Uterus (tissue), 2 donors: Measurements from ENCODE around the gene RAD50.

Experiments
- POLR2A ChIP-seq, 2 donors: fragments of 450-650 bp; IDR thresholded peaks; one replicate each; pipeline ENCODE4 v1.6.1; 2016; ENCODE audit warnings: antibody characterized with exemption in 2 of 2, mild to moderate bottlenecking in 1 of 2, moderate library complexity in 1 of 2
- TF ChIP-seq, protein P1 (sequence below), 4 experiments: fragments of 200-600 bp in 2 of 4; fragments of 450-650 bp in 2 of 4; sonication (generic) in 2 of 4; IDR thresholded peaks; one replicate each; pipeline ENCODE4 v1.5.1; 2016 to 2019; ENCODE audit warnings: antibody characterized with exemption in 4 of 4, mild to moderate bottlenecking in 2 of 4, moderate library complexity in 1 of 4

DNA sequence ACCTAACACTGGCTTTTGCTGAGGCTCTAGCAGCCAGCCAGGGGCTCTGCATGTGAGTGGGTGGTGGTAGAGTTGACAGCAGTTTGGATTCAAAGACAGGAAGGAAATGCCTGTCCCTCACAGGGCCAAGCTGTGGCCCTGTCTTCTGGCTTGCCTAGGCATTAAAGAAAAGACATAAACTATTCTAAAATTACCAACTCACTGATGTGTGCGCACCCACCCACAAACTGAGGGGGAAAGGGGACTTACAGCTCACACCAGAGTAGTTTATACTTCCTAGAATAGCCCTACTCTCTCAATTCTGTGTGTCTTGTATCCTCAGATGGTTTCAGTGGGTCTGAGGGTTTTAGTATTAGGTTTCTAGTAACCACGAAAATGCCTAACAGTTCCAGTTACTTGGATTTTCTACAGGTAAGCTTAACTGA lies 82.9 kb downstream of the RAD50 start:
- TF ChIP-seq POLR2A (IDR thresholded peaks at IDR 0.05), result no peak
- TF ChIP-seq, protein P1, sequence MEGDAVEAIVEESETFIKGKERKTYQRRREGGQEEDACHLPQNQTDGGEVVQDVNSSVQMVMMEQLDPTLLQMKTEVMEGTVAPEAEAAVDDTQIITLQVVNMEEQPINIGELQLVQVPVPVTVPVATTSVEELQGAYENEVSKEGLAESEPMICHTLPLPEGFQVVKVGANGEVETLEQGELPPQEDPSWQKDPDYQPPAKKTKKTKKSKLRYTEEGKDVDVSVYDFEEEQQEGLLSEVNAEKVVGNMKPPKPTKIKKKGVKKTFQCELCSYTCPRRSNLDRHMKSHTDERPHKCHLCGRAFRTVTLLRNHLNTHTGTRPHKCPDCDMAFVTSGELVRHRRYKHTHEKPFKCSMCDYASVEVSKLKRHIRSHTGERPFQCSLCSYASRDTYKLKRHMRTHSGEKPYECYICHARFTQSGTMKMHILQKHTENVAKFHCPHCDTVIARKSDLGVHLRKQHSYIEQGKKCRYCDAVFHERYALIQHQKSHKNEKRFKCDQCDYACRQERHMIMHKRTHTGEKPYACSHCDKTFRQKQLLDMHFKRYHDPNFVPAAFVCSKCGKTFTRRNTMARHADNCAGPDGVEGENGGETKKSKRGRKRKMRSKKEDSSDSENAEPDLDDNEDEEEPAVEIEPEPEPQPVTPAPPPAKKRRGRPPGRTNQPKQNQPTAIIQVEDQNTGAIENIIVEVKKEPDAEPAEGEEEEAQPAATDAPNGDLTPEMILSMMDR (IDR thresholded peaks at IDR 0.05), result no peak
